Camera-type eye (tissue), 1 donor: ENCODE data around the gene SDC1. TPM values are rescaled to one million over a fixed set of nuclear protein-coding genes. Genes with fewer than 3 reads are reported as not detected.

Source experiments
- total RNA-seq: library from RNA; depleted of rRNA; stranded (reverse); fragments of >200 nt; gene quantifications from one replicate; pipeline ENCODE4 v1.2.3, GENCODE V29; 2014

The SDC1 gene, protein sequence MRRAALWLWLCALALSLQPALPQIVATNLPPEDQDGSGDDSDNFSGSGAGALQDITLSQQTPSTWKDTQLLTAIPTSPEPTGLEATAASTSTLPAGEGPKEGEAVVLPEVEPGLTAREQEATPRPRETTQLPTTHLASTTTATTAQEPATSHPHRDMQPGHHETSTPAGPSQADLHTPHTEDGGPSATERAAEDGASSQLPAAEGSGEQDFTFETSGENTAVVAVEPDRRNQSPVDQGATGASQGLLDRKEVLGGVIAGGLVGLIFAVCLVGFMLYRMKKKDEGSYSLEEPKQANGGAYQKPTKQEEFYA
- total RNA-seq = 33.8 TPM

DNA sequence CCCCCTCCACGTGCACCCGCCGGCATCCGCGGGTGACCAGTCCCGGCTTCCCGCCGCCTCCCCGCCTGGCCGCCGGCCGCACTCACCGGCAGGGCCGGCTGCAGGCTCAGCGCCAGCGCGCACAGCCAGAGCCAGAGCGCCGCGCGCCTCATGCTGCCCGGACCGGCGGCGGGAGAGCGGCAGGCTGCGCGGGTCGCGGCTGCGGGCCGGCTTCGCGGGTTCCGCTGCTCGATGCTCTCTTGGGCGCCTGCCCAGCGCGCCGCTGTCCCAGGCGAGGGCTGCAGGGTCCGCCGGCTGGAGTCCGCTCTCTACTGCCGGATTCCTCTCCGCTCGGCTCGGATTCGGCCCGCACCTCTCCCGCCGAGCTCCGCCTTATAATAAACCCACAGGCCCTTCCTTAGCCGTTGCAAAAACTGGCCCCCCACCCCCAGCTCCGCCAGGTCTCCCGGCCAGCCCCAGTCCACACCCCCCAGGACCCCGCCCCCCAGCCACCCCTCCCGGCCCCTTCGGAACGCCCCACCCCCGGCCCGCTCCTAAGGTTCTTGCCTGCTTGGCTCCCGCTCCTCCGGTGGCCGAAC is at the start of gene SDC1:
TSS of gene SDC1 (minus strand) at position 415 of the 578 bp plus-strand sequence. CDS start at position 152, 263 bp downstream.

Other genes with a start within 250 kb of the SDC1 start
- gene WDR35, start 235.0 kb downstream of the SDC1 start, total RNA-seq = 39.8 TPM
- gene MATN3, start 212.5 kb downstream of the SDC1 start, total RNA-seq = 0.93 TPM
- gene LAPTM4A, start 173.5 kb downstream of the SDC1 start, total RNA-seq = 152 TPM
- 216 TPM for gene PUM2, start 125.7 kb upstream of the SDC1 start, total RNA-seq
- 218 TPM for gene RHOB, start 221.9 kb upstream of the SDC1 start, total RNA-seq